Measurements from ENCODE around the gene PLK3.
"Not testable (repeated sequence)": the region's sequence is repeated elsewhere in the genome, so short reads cannot be mapped to it uniquely, and the experiment has no call there.

PLK3 gene

DNA sequence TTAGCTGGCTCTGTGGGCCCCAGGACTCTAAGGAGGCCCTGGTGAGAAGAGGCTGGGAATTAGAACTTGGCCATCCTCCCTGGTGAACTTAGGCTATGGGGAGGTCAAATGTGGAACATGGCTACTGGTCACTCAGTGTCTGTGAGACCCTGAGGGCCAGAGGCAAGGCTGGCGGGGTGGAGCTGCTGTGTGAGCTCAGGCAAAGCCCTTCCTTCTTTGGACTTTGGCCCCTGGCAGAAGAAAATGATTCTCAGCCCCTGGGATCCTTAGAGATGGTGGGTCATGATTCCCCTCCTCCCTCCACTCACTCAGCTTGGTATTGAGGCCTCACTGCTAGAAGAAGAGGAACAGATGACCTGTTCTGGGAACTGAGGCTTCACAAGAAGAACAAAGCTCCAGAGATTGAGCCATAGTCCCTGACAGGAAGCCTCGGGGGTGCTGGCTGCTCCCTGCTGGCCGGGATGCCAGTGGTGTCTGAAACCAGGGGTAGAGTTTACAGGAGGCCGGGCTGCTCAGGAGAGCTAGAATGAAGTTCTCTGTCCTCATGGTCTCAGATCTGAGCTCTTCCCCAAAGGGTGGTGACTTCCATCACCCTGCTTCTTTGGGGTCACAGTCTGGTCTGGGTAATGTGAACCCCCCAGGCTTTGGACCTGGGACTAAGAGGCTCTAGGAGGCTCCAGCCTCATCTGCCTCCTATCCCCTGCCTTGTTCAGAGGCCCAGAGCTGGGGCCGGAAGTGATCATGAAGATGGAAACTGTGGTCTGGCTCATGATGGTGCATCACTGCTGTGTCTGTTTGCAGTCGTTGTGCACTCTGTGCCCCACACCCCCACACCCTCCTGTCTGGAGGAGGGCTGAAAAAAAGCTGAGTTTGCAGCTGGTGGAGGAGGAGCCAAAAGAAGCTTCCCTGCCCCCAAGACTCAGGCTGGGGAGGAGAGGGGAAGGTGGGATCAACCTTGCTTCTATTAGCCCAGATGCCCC is 9.1 kb downstream of the PLK3 start:
- peak; percentile 75 for DNase-seq (ENCODE audit: low read depth, low spot score)

DNA sequence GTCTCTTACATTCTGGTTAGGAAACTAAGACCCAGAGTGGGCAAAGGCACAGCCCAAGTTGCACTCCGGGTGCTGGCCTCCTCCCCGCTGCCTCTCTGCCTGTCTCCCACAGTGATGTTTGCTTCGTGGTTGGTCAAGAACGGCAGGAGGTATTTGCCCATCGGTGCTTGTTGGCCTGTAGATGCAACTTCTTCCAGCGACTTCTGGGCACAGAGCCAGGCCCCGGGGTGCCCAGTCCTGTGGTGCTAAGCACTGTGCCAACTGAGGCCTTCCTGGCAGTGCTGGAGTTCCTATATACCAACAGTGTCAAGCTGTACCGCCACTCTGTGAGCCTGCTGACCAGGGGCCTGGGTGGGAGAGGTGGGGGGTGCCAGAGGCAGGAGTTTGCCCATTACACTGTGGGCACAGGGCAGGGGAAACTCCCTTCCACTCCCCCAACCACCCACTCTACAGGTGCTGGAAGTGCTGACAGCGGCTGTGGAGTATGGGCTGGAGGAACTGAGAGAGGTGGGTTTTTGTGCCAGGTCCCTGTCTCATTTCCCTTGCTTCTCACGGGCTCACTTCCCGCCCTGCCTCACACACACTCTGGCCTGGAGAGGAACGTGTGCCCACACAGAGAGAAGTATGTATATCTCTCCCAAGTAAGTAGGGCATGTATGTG is 10.1 kb downstream of the PLK3 start:
- DNase-seq (ENCODE audit: low read depth, low spot score): no peak

DNA sequence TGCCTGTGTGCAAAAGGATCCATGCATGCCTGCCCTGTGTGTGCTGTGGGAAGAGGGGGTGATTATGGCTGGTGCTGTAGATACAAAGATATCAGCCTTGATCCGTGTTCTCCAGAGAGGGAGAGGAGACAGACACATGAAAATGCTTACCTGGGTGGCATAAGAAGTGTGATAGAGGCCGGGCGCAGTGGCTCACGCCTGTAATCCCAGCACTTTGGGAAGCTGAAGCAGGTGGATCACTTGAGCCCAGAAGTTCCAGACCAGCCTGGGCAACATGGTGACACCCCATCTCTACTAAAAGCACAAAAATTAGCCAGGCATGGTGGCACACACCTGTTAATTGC is 10.6 kb downstream of the PLK3 start:
- not testable (repeated sequence) for DNase-seq (ENCODE audit: low read depth, low spot score)

DNA sequence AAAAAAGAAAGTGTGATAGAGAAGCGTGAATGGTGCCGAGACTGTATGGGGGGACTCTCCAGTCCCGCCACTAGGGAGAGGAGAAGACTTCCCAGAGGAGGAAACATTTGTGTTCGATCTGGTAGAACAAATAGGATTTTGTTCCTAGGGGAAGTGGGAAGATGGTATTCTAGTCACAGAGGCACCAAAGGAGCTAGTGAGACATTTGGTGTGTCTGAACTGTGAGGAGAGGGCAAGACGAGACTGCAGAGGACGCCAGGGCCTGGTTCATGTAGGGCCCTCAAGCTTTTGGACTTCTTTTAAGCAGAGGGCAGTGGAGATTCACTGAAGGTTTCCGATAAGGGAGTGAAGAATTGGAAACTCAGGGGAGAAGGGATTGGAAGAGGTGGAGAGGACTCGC is 11.1 kb downstream of the PLK3 start:
- no peak for DNase-seq (ENCODE audit: low read depth, low spot score)

- DNase-seq (ENCODE audit: low read depth, low spot score): no peak
These were observed 12.8 kb downstream of the PLK3 start for GRCh38 chr1:44812822-44813543.

GRCh38 chr1:44815926-44816325 is 15.7 kb downstream of the PLK3 start:
- DNase-seq (ENCODE audit: low read depth, low spot score): not testable (repeated sequence)

- DNase-seq (ENCODE audit: low read depth, low spot score): no peak
These were observed 17.1 kb downstream of the PLK3 start for GRCh38 chr1:44817307-44817706.

- DNase-seq (ENCODE audit: low read depth, low spot score): no peak
These were observed 17.8 kb downstream of the PLK3 start for GRCh38 chr1:44817771-44818495.

DNA sequence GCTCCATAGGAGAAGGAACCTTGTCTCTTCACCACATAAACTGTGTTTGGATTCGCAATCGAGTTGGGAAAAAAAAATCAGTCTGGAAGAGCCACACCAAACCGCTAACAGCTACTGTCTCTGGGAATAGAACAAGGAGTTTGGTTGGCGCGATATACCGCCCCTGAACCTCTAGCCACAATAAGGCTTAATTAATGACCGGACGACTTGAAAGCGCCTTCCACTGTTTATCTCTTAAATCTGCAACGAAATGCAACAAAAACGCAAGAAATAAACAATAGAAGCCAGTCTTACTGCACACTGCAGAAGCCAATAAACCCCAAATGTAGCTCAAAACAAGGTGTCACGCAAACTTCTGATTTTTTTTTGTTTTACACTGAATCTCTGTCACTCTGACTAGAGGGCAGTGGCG is 19.0 kb downstream of the PLK3 start:
- no peak for DNase-seq (ENCODE audit: low read depth, low spot score)

DNA sequence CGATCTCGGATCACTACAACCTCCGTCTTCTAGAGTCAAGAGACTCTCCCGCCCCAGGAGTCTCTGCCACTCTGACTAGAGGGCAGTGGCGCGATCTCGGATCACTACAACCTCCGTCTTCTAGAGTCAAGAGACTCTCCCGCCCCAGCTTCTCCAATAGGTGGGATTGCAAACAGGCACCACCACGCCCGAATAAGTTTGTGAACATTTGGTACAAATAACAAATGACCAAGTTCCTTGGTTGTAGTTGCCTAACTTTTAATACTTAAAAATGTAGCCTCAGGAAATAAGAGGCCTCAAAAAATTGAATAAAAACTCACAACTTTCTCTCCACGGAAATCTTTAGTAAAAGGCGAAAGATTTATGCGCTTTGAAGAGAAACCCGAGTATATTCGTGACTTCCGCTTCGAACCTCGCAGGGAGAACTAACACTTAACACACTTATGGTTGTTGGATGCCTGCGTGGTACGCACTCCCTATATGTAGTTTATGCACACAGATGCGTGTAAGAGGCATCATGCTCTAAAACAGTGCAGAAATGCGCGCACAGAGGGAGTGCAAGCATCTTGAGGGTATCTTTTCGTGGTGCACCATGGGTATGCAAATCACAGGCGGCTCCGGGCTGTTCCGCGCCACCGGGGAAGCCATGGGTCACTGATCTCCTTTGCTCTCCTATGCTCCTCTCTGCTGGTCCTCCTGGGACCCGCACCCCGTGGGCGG is 19.6 kb downstream of the PLK3 start:
- DNase-seq (ENCODE audit: low read depth, low spot score): peak; percentile 65

DNA sequence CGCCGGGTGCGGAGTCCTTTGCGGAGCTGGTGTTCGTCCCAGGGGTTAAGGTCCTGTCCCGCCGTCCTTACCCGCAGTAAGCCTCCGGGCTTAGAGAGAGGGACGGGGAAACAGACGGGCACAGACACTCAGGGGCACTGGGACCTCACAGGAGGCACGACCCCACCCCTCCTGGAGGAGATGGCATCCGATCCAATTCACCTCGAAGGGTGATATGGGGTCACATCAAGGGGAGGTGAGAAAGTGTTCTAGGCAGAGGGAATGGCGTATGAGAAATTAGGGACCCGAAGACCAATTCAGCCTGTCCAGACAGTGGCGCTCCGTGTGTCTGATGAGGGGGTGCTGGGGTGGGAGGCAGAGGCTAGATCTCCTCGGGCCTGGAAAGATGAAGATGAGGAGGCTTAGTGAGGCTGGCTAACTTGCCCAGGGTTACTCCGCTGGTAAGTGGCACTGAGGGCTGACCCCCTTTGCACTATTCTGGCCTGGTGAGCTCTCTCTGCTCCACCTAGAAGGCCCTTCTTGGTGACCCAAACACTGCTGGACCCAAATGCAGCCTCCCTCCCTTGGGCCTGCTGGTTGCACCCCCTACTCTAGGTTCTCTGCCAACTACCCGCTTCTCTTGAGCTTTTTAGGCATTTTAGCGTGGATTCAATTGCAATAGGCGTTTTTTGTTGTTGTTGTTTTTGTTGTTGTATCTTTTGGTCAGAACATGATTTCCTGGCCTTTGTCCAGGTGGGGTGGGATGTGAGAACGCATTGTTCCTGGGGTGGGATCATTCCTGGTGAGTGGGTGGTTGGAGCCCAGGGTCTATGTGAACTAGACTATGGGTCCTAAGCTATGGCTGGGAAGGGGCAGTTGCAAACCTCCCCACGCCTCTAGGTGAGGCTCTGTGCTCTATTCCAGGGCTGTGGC is 20.4 kb downstream of the PLK3 start:
- no peak for DNase-seq (ENCODE audit: low read depth, low spot score)

GRCh38 chr1:44821240-44821715 is 21.1 kb downstream of the PLK3 start:
- no peak for DNase-seq (ENCODE audit: low read depth, low spot score)

DNA sequence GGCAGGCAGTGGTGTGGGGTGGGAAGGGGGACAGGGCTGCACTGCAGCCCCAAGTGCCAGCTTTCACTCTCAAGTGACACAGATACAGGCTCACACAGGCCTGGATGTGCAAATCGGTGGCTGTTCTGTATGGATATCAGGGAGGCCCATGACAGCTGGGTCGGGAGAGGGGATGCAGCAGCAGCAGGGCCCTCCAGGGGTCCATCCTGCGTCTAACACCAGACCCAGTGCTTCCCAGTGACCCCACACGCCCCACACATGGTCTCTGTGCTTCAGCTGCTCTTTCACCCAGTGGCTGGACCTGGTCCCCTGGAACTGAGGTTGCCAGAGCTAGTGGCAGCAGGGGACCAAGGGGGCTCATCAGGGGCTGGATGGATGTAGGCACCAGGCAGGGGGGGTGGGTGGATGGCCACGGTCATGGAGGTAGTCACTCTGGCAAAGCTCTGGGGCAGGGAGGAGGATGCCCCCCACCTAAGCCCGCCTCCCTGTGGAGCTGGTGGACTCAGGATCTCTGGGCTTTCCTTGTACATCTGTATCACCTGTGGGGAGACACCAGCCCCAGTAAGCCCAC is 22.0 kb downstream of the PLK3 start:
- DNase-seq (ENCODE audit: low read depth, low spot score): no peak

GRCh38 chr1:44822981-44823451 is 22.8 kb downstream of the PLK3 start:
- no peak for DNase-seq (ENCODE audit: low read depth, low spot score)

DNA sequence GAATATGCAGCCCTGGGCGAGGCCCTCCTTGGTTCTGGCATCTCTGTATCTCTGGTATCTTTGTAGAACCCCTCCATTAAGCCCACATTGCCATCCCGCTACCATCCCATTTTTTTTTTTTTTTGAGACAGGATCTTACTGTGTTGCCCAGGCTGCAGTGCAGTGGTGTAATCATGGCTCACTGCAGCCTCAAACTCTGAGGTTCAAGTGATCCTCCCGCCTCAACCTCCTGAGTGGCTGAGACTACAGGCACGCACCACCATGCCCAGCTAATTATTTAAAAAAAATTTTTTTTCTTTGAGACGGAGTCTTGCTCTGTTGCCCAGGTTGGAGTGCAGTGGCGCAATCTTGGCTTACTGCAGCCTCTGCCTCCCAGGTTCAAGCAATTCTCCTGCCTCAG is 24.2 kb downstream of the PLK3 start:
- not testable (repeated sequence) for DNase-seq (ENCODE audit: low read depth, low spot score)

DNA sequence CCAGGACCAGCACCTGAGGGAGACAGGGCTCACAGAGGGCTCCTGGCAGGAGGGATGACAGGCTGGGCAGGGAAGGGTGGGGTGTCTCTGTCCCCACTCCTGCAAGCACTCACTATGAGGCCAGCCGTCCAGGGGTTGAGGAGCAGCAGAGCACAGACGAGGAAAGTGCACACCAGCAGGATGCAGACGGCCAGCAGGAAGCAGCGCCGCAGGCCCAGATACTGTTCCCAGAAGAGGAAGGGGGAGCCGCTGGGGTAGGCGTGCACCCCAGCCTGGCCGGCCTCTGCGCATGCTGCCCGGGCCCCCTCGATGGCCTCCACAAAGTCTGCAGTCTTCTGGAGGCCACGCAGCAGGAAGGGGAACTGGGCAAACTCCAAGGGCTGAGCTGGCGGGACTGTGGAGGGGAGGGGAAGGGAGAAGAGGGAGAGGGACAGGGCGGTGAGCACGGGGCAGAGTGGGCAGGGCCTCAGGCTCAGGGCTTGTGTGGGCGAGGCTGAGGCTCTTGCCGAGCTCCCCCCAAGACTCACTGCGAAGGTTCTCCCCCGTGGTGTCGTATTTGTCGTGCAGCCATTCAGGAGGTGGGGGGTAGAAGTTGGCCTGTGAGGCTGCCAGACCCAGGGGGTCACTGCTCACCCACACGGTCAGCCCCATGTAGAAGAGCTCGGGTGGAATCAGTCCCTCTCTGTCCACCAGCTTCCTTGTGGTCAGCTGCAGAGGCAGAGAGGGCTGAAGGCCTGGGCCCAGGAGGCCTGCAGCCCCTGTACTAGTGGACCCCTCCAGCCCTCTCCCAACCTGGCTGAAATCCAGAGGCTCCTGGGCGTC is 26.4 kb downstream of the PLK3 start:
- DNase-seq (ENCODE audit: low read depth, low spot score): no peak

- no peak for DNase-seq (ENCODE audit: low read depth, low spot score)
These were observed 27.2 kb downstream of the PLK3 start for GRCh38 chr1:44827197-44828002.

All from activated CD4-positive, CD25-positive, alpha-beta regulatory T cell treated with anti-CD3 and anti-CD28 coated beads, Interleukin-2, amount 50 U/mL, for 16 hours (primary cell).